ENCODE results near the gene ASMTL.

DNA sequence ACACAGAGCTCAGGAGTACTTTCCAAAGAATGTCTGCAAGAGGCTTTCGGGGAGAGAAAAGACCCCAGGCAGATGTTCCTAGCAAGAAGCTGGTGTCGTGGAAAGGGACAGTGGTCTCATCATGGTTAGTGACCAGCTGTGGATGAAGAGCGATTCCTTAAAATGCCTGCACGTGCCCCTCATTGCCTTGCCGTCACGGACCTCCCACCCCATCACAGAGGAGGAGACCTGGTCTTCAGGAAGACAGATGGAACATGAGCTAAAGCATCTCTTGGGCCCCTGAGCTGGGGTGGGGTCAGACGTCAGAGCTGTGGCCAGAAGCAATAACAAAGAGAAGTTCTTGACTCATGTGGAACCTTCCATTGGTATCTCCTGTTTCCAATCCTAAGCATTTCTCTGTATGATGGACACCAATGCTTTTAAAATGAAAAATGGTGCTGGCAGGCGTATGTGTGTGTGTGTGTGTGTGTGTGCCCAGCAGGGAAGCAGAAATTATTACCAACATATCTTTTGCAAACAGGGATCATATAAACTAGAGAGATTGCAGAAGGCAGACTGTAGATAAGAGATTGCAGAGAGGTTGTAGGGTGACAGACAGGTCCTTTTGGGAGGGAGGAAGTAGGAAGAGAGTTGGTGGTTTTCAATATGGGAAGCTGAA lies 25.2 kb upstream of the ASMTL start:
- TF ChIP-seq ZFP30 (CRISPR knock-in tag; IDR thresholded peaks at IDR 0.05): no peak
- no peak for TF ChIP-seq RARB (CRISPR knock-in tag; IDR thresholded peaks at IDR 0.05)
- TF ChIP-seq, protein P1, sequence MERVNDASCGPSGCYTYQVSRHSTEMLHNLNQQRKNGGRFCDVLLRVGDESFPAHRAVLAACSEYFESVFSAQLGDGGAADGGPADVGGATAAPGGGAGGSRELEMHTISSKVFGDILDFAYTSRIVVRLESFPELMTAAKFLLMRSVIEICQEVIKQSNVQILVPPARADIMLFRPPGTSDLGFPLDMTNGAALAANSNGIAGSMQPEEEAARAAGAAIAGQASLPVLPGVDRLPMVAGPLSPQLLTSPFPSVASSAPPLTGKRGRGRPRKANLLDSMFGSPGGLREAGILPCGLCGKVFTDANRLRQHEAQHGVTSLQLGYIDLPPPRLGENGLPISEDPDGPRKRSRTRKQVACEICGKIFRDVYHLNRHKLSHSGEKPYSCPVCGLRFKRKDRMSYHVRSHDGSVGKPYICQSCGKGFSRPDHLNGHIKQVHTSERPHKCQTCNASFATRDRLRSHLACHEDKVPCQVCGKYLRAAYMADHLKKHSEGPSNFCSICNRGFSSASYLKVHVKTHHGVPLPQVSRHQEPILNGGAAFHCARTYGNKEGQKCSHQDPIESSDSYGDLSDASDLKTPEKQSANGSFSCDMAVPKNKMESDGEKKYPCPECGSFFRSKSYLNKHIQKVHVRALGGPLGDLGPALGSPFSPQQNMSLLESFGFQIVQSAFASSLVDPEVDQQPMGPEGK (CRISPR knock-in tag; IDR thresholded peaks at IDR 0.05; ENCODE audit: borderline replicate concordance): no peak
- no peak for TF ChIP-seq ZC3H10 (CRISPR knock-in tag; IDR thresholded peaks at IDR 0.05)
- TF ChIP-seq, protein P2, sequence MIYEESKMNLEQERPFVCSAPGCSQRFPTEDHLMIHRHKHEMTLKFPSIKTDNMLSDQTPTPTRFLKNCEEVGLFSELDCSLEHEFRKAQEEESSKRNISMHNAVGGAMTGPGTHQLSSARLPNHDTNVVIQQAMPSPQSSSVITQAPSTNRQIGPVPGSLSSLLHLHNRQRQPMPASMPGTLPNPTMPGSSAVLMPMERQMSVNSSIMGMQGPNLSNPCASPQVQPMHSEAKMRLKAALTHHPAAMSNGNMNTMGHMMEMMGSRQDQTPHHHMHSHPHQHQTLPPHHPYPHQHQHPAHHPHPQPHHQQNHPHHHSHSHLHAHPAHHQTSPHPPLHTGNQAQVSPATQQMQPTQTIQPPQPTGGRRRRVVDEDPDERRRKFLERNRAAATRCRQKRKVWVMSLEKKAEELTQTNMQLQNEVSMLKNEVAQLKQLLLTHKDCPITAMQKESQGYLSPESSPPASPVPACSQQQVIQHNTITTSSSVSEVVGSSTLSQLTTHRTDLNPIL (CRISPR knock-in tag; IDR thresholded peaks at IDR 0.05; ENCODE audit: low read depth): no peak
- TF ChIP-seq, protein P3, sequence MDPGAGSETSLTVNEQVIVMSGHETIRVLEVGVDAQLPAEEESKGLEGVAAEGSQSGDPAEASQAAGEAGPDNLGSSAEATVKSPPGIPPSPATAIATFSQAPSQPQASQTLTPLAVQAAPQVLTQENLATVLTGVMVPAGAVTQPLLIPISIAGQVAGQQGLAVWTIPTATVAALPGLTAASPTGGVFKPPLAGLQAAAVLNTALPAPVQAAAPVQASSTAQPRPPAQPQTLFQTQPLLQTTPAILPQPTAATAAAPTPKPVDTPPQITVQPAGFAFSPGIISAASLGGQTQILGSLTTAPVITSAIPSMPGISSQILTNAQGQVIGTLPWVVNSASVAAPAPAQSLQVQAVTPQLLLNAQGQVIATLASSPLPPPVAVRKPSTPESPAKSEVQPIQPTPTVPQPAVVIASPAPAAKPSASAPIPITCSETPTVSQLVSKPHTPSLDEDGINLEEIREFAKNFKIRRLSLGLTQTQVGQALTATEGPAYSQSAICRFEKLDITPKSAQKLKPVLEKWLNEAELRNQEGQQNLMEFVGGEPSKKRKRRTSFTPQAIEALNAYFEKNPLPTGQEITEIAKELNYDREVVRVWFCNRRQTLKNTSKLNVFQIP (CRISPR knock-in tag; IDR thresholded peaks at IDR 0.05; ENCODE audit: borderline replicate concordance, low read depth): no peak
- TF ChIP-seq ZNF8 (CRISPR knock-in tag; IDR thresholded peaks at IDR 0.05): no peak
- no peak for TF ChIP-seq BACH2 (CRISPR knock-in tag; IDR thresholded peaks at IDR 0.05; ENCODE audit: borderline replicate concordance)
- TF ChIP-seq TCF4 (CRISPR knock-in tag; IDR thresholded peaks at IDR 0.05; ENCODE audit: borderline replicate concordance): no peak
- TF ChIP-seq ZNF565 (CRISPR knock-in tag; conservative IDR thresholded peaks at IDR 0.05; ENCODE audit: low read depth): no peak
- no peak for TF ChIP-seq TOX (CRISPR knock-in tag; IDR thresholded peaks at IDR 0.05; ENCODE audit: borderline replicate concordance)
- TF ChIP-seq CSDC2 (CRISPR knock-in tag; IDR thresholded peaks at IDR 0.05): no peak
- TF ChIP-seq ZNF70 (CRISPR knock-in tag; IDR thresholded peaks at IDR 0.05): no peak
